Cardiac muscle cell (in vitro differentiated cells and primary cell): ENCODE measurements around the gene IL19. TPM values are rescaled to one million over a fixed set of nuclear protein-coding genes. Genes with fewer than 3 reads are reported as not detected.
"Not testable (repeated sequence)": the region's sequence is repeated elsewhere in the genome, so short reads cannot be mapped to it uniquely, and the experiment has no call there.

Source experiments
- DNase-seq, 2 donors: peaks; one replicate each; pipeline versions ENCODE4 v3.0.0 to v3.0.0-alpha.2; 2010 to 2017; ENCODE audit warnings: low read depth in 1 of 2, low spot score in 1 of 2
- H3K27ac ChIP-seq: fragments of 200-600 bp; sonication (generic); 2 replicates; pipeline ENCODE4 v1.5.1; 2016
- H3K27me3 ChIP-seq: fragments of 200-600 bp; sonication (generic); 2 replicates; pipeline ENCODE4 v1.6.0; 2016; ENCODE audit warnings: control low read depth
- H3K36me3 ChIP-seq: fragments of 200-600 bp; sonication (generic); 2 replicates; pipeline ENCODE4 v1.5.1; 2016; ENCODE audit warnings: control low read depth
- H3K4me1 ChIP-seq: fragments of 200-600 bp; sonication (generic); 2 replicates; pipeline ENCODE4 v1.8.1; 2017; ENCODE audit warnings: low read depth, mild to moderate bottlenecking, mixed run types
- H3K4me3 ChIP-seq: fragments of 200-600 bp; sonication (generic); 2 replicates; pipeline ENCODE4 v1.5.1; 2016; ENCODE audit warnings: mild to moderate bottlenecking
- H3K9me3 ChIP-seq: fragments of 200-600 bp; sonication (generic); 2 replicates; pipeline ENCODE4 v1.5.1; 2017; ENCODE audit warnings: low read depth, mild to moderate bottlenecking, control low read depth
- polyA plus RNA-seq: library from polyadenylated mRNA; unstranded; fragments of >200 nt; fragmentation: Nextera tagmentation; extraction: Ambion mirVana; gene quantifications from 2 replicates; pipeline ENCODE4 v1.2.1, GENCODE V29; 2016
- total RNA-seq: library from RNA; depleted of rRNA; stranded (reverse); fragments of >200 nt; gene quantifications from 2 replicates; pipeline ENCODE4 v1.2.3, GENCODE V29; 2016
- TF ChIP-seq, protein P1 (sequence below): IDR thresholded peaks from 2 replicates; pipeline ENCODE4 v1.5.1; 2012; ENCODE audit warnings: low read depth, mild to moderate bottlenecking, low read length

Gene IL19
- total and polyA plus RNA-seq, 2 experiments from 2014 or later, result not detected

DNA sequence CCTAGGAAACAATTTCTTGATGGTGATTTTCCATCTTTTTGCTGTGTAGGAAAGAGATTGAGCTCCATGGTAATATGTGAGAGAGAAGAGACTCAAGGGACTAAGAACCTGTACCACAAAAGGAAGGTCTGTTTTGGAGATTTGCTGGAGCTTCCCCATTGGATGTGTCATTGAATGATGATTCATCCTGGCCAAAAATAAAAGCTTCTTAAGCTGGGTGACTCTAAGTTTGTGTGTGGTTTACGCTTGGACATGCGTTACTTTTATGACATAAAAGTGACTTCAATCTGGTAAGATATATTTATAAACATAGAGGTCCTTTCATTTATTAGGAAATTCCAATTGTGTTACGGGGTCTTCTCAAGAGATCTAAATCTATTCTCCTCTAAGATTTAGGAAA is 17.4 kb upstream of the IL19 start:
- no peak for DNase-seq
- TF ChIP-seq, protein P1, sequence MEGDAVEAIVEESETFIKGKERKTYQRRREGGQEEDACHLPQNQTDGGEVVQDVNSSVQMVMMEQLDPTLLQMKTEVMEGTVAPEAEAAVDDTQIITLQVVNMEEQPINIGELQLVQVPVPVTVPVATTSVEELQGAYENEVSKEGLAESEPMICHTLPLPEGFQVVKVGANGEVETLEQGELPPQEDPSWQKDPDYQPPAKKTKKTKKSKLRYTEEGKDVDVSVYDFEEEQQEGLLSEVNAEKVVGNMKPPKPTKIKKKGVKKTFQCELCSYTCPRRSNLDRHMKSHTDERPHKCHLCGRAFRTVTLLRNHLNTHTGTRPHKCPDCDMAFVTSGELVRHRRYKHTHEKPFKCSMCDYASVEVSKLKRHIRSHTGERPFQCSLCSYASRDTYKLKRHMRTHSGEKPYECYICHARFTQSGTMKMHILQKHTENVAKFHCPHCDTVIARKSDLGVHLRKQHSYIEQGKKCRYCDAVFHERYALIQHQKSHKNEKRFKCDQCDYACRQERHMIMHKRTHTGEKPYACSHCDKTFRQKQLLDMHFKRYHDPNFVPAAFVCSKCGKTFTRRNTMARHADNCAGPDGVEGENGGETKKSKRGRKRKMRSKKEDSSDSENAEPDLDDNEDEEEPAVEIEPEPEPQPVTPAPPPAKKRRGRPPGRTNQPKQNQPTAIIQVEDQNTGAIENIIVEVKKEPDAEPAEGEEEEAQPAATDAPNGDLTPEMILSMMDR, result no peak
- Histone ChIP-seq H3K27ac (no peak overlapping the region), H3K36me3 (no peaks in the 10 kb centered on the region), H3K4me3 (no peak overlapping the region), H3K4me1 (no peaks in the 10 kb centered on the region), H3K9me3 (no peaks in the 10 kb centered on the region), H3K27me3 (peaks cover 24% of the 10 kb centered on the region)

DNA sequence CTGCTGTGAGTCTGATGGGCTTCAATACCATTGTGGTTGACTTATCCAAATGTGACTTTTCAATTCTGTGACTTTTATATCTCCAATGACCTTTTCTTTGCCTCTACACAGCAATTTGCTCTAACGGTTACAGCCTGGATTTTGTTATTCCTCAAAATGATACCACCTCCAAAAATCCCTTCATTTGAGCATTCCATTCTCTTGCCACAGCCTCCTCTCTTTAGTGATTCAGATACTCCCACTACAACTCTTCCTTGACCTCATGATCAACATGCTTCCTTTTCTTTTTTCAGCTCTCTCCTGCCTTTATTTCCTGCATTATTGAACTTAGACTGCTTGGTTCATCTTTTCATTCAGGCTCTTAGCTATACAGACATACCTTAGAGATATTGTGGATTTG is 16.6 kb upstream of the IL19 start:
- Histone ChIP-seq H3K27ac (no peak overlapping the region), H3K27me3 (peaks cover 24% of the 10 kb centered on the region), H3K9me3 (no peaks in the 10 kb centered on the region), H3K4me3 (no peak overlapping the region), H3K4me1 (no peaks in the 10 kb centered on the region), H3K36me3 (no peaks in the 10 kb centered on the region)
- peak in 1 of 2 donors; percentile 68 for DNase-seq
- TF ChIP-seq, protein P1, result no peak

DNA sequence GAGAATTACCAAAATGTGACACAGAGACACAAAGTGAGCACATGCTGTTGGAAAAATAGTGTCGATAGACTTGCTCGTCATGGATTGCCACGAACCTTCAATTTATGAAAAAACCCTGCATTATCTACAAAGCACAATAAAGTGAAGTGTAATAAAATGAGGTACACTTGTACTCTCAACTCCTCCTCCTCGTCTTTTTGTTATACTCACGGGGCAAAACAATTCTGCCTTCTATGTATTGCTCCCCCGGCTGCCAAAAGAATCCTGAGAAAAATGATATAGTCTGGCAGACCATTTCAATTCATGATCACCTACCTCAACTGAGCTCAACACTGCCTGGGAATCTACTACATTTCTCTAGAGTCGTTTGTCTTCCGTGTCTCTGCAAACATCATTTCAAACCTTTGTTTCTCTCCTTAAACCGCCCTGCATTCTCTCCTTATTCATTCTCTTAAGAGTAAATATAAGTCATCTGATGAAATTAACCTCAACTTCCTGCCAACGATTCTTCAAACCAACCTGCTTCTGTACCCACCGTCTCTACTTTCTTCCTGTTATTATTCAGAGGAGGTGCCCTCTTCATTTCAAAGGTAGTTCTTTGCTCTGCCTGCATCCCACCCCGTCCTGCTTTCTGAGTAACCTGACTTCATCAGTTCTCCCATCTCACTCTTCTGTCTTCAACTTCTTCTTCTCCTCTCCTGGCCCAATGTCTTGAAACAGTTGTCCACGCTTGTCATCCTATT is 12.9 kb upstream of the IL19 start:
- Histone ChIP-seq H3K36me3 (no peaks in the 10 kb centered on the region), H3K9me3 (no peaks in the 10 kb centered on the region), H3K4me1 (no peaks in the 10 kb centered on the region), H3K4me3 (no peak overlapping the region), H3K27ac (no peak overlapping the region), H3K27me3 (peaks cover 13% of the 10 kb centered on the region)
- TF ChIP-seq, protein P1, result no peak
- DNase-seq, result no peak

DNA sequence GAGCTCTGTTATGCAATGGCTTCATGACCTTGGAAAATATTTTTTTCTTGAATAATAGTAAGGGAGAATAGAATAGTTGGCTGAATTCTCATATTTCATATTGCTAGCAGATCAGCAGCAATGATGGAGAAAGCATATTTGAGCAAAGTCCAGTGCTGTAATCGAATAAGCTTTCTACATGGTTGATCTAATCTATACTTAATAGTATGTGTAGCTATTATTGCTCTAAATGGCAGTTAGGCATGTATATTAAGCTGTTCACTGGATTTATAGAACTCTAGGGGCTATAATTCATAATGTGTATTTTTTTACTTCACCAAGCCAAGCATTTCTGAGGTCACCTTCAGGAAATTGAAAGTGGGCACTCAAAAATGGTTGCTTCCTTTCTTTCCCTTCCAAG is 10.0 kb upstream of the IL19 start:
- H3K9me3 ChIP-seq, result no peaks in the 10 kb centered on the region
- DNase-seq, result no peak
- no peak overlapping the region for H3K4me3 ChIP-seq
- no peak overlapping the region for H3K27ac ChIP-seq
- no peaks in the 10 kb centered on the region for H3K4me1 ChIP-seq
- TF ChIP-seq, protein P1, result no peak
- H3K36me3 ChIP-seq, result no peaks in the 10 kb centered on the region
- peaks cover 10% of the 10 kb centered on the region for H3K27me3 ChIP-seq

DNA sequence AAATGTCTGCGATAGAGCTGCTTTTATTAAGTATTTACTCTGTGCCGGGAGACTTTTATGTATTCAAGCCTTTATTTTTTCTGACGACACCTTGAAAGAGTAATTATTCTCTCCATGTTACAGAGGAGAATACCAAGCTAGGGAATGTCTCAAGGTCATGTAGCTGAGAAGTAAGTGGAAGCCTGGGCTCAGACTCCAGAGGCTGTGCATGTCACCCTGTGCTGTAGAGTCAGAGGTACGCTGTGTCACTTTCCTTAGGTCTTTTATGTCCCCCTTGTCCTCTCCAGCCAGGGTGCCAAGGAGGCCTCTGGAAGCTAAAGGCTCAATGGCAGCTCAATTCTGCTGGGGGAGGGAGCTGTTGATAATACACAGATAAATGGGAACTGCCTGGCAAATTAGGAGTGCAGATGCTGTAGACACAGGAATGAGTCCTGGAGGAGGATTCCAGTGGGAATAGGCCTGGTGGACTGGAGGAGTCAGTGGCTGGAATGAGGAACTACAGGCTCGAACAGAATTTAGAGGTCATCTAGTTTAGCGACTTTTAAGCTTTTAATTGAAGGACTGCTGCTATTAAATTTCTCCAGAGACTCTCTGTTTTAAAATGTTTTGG is 9.3 kb upstream of the IL19 start:
- Histone ChIP-seq H3K4me1 (no peaks in the 10 kb centered on the region), H3K4me3 (no peak overlapping the region), H3K27ac (no peak overlapping the region), H3K27me3 (peaks cover 10% of the 10 kb centered on the region), H3K36me3 (no peaks in the 10 kb centered on the region), H3K9me3 (no peaks in the 10 kb centered on the region)
- peak; percentile 30 to 47 for DNase-seq
- TF ChIP-seq, protein P1, result peak; percentile 38

DNA sequence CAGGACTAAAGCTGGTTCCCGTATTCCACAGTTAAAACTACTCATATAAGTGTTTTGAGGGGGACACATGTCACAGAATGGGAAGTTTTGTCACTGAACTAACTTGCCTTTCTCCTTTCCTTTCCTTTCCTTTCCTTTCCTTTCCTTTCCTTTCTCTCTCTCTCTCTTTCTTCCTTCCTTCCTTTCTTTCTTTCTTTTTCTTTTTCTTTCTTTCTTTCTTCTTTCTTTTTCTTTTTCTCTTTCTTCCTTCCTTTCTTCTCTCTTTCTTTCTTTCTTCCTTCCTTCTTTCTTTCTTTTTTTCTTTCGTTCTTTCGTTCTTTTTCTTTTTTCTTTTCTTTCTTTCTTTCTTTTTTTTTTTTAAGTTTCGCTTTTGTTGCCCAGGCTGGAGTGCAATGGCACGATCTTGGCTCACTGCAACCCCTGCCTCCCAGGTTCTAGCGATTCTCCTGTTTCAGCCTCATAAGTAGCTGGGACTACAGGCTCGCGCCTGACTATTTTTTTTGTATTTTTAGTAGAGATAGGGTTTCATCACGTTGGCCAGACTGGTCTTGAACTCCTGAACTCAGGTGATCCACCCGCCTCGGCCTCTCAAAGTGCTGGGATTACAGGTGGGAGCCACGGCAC is 7.7 kb upstream of the IL19 start:
- H3K4me1 ChIP-seq, H3K36me3 ChIP-seq, H3K27me3 ChIP-seq, H3K9me3 ChIP-seq, DNase-seq, H3K4me3 ChIP-seq, H3K27ac ChIP-seq: not testable (repeated sequence)

DNA sequence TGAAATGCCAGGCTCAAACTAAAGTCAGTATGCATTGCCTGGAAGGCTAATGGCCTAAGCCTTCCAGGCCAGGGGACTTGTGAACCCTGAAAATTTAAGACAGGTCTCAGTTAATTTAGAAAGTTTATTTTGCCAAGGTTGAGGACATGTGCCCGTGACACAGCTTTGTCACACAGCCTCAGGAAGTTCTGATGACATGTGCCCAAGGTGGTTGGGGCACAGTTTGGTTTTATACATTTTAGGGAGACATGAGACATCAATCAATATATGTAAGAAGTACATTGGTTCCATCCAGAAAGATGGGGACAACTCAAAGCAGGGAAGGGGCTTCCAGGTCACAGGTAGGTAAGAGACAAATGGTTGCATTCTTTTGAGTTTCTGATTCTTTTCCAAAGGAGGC is 4.8 kb upstream of the IL19 start:
- not testable (repeated sequence) for H3K9me3 ChIP-seq, H3K27ac ChIP-seq, H3K27me3 ChIP-seq, H3K4me1 ChIP-seq, DNase-seq, H3K4me3 ChIP-seq, H3K36me3 ChIP-seq
